ENCODE results near the gene HSPB7.

The HSPB7 gene

GRCh38 chr1:16019644-16020277 lies 1.9 kb upstream of the HSPB7 start:
- no peak for DNase-seq (ENCODE audit: low read depth, low spot score)
- Histone ChIP-seq H3K9ac (ENCODE audit: insufficient read length) (no peak overlapping the region), H3K4me3 (no peak overlapping the region), H3K27ac (no peak overlapping the region), H3K9me3 (ENCODE audit: low read depth, low read length) (no peaks in the 10 kb centered on the region), H3K36me3 (ENCODE audit: insufficient read depth, low read length) (no peaks in the 10 kb centered on the region)
- no peak for TF ChIP-seq POLR2AphosphoS5 (IDR thresholded peaks at IDR 0.05; ENCODE audit: borderline replicate concordance, low read depth, low read length)
- TF ChIP-seq FOXP2 (optimal IDR thresholded peaks at IDR 0.05; ENCODE audit: control extremely low read depth, extremely low read length, insufficient read depth) = no peak
- no peak for TF ChIP-seq EZH2 (IDR thresholded peaks at IDR 0.05)

DNA sequence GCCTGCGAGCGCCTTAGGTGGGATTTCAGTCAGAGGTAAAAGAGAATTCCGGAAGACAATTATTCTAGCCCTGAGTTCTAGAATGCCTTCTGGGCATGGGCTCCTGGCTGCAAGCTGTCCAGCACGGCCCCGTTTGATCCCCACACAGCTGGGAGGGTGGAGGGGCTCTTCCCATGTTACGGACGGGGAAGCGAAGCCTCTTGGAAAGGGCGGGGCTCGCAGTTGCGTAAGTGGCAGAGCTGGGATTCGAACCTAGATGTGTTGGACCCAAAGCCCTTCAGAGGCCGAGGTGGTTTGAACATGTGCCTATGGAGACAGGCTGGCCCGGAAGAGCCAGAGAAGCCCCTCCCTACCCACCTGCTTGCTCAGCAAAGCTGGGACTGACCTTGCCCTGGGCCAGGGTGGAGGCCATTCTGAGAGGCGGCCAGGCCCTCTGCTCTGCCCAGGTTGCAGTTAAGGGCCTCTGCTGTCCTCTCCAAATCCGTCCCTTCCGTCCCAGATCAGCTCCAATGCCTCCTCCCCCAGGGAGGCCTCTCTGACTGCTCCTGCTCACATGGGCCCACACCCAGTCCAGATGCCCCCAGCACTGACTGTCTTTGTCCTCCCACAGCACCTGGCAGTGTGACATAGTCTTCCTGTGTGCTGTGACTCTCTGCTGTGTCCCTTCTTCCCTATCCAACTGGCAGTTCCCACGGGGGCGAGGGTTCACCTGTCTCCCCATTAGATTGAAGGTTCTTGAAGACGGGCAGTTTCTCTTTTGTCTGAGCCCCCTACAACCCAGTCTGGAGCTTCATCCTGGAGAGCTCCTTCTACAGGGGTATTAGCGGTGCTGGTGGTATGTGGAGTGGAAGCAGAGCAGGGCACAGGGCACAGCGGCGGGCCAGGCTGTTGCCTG lies 1.2 kb upstream of the HSPB7 start:
- Histone ChIP-seq H3K9me3 (ENCODE audit: low read depth, low read length) (no peaks in the 10 kb centered on the region), H3K9ac (ENCODE audit: insufficient read length) (no peak overlapping the region), H3K36me3 (ENCODE audit: insufficient read depth, low read length) (no peaks in the 10 kb centered on the region), H3K4me3 (no peak overlapping the region), H3K27ac (no peak overlapping the region)
- TF ChIP-seq FOXP2 (optimal IDR thresholded peaks at IDR 0.05; ENCODE audit: control extremely low read depth, extremely low read length, insufficient read depth) (no peak), EZH2 (IDR thresholded peaks at IDR 0.05) (no peak), POLR2AphosphoS5 (IDR thresholded peaks at IDR 0.05; ENCODE audit: borderline replicate concordance, low read depth, low read length) (no peak)
- DNase-seq (ENCODE audit: low read depth, low spot score) = no peak

DNA sequence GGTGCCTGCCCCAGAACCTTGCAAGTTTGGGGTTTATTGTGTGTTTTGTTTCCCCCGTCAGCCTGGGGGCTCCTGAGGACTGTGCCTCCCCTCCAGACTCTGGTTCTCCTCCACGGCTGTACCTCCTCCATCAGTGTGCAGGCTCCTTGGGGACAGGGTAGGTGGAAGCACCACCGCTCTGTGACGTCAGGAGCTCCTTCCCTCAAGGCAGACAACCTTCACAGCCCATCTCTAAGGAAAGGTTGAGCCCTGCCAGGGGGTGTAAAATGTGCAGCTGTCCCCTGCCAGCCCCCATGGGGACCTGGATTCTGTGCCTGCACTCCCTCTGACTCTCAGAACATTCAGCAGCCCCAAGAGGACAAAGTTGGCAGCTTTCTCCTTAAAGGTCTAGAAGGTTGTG lies 465 bp upstream of the HSPB7 start:
- Histone ChIP-seq H3K27ac (no peak overlapping the region), H3K36me3 (ENCODE audit: insufficient read depth, low read length) (no peaks in the 10 kb centered on the region), H3K4me3 (no peak overlapping the region), H3K9me3 (ENCODE audit: low read depth, low read length) (no peaks in the 10 kb centered on the region), H3K9ac (ENCODE audit: insufficient read length) (no peak overlapping the region)
- TF ChIP-seq FOXP2 (optimal IDR thresholded peaks at IDR 0.05; ENCODE audit: control extremely low read depth, extremely low read length, insufficient read depth) (no peak), EZH2 (IDR thresholded peaks at IDR 0.05) (no peak), POLR2AphosphoS5 (IDR thresholded peaks at IDR 0.05; ENCODE audit: borderline replicate concordance, low read depth, low read length) (no peak)
- DNase-seq (ENCODE audit: low read depth, low spot score) = no peak

DNA sequence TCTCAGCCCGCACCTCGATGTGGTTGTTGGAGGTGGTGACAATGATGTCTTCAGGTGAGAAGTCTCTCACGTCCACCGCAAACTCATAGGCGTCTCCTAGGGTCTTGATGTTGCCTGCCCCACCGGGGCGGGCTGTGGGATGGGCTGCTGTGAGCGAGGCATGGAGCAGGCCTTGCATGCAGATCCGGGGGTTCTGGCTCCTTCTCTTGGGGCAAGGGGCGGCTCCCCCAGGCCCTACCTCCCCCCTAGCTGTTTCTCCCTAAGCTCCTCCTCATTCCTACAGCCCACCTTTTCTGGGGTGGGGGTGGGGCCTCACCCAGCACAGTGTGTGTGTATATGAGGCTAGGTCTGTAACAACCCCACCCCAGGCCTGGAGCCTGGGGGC lies 775 bp downstream of the HSPB7 start:
- Histone ChIP-seq H3K9me3 (ENCODE audit: low read depth, low read length) (no peaks in the 10 kb centered on the region), H3K27ac (no peak overlapping the region), H3K4me3 (no peak overlapping the region), H3K9ac (ENCODE audit: insufficient read length) (no peak overlapping the region), H3K36me3 (ENCODE audit: insufficient read depth, low read length) (no peaks in the 10 kb centered on the region)
- TF ChIP-seq EZH2 (IDR thresholded peaks at IDR 0.05) (no peak), POLR2AphosphoS5 (IDR thresholded peaks at IDR 0.05; ENCODE audit: borderline replicate concordance, low read depth, low read length) (no peak), FOXP2 (optimal IDR thresholded peaks at IDR 0.05; ENCODE audit: control extremely low read depth, extremely low read length, insufficient read depth) (no peak)
- no peak for DNase-seq (ENCODE audit: low read depth, low spot score)

DNA sequence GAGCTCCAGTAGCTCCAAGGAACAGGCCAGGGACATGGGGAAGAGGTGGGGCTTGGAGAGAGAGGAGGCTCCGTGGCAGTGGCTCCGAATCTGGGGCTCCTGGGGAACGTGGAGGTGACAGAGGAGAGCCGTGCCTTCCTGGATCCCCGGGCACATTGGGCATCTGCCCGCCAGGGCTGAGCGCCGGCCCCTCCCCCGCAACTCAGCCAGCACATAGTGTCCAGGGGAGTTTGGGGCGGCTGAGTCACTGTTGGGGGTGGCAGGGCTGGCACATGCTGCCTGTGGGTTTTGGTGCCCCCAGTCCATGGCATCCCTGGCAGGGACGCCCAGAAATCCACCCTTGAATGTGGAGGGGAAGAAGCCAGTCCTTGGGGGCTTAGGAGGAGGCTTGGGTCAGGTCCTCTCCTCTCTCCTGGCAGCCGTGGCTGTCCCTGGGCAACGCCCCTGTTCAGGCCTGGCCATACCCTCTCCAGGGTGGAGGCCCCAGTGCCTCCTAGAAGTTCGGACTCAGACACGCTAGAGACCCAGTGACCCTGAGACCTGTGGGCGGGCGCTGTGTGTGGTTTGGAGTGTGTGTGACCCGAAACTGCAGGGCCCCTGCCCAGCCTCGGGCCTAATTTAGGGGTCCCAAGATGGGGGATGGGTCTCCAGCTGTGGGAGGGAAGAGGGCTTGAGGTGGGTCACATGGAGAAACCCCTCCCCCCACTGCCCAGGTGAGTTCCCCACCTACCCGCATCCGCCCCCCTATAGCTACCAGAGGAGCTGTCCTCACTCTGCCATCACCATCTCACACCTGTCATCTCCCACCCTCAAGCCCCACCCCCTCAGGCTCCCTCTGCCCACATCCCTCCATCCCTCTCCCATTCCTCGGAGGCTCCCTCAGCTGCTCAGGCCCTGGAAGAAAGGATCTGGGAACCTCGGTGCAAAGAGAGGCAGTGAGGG lies 1.6 kb downstream of the HSPB7 start:
- H3K9ac ChIP-seq (ENCODE audit: insufficient read length) = no peak overlapping the region
- DNase-seq (ENCODE audit: low read depth, low spot score) = no peak
- no peaks in the 10 kb centered on the region for H3K36me3 ChIP-seq (ENCODE audit: insufficient read depth, low read length)
- TF ChIP-seq EZH2 (IDR thresholded peaks at IDR 0.05) = no peak
- TF ChIP-seq POLR2AphosphoS5 (IDR thresholded peaks at IDR 0.05; ENCODE audit: borderline replicate concordance, low read depth, low read length) = no peak
- no peak for TF ChIP-seq FOXP2 (optimal IDR thresholded peaks at IDR 0.05; ENCODE audit: control extremely low read depth, extremely low read length, insufficient read depth)
- H3K27ac ChIP-seq = no peak overlapping the region
- H3K9me3 ChIP-seq (ENCODE audit: low read depth, low read length) = no peaks in the 10 kb centered on the region
- H3K4me3 ChIP-seq = no peak overlapping the region

DNA sequence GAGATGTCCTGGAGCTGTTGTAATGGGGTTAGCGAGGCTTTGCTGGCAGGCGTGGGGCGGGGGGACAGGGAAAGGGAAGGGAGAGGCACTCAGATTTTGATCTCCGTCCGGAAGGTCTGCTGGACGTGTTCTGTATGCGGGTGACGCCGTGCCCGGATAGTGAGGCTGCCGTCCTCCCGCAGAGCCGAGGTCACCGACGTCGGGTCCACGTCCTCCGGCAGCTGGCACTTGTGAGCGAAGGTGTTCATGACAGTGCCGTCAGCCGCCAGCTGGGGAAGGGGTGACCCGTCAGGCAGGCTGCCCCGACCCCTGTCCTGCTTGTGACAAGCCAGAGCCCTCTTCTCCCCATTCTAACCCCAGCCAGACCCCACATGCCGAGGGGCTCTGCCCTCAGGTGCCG lies 2.4 kb downstream of the HSPB7 start:
- no peaks in the 10 kb centered on the region for H3K9me3 ChIP-seq (ENCODE audit: low read depth, low read length)
- H3K4me3 ChIP-seq = no peak overlapping the region
- no peak overlapping the region for H3K27ac ChIP-seq
- H3K36me3 ChIP-seq (ENCODE audit: insufficient read depth, low read length) = no peaks in the 10 kb centered on the region
- no peak for DNase-seq (ENCODE audit: low read depth, low spot score)
- H3K9ac ChIP-seq (ENCODE audit: insufficient read length) = no peak overlapping the region
- TF ChIP-seq EZH2 (IDR thresholded peaks at IDR 0.05) (no peak), POLR2AphosphoS5 (IDR thresholded peaks at IDR 0.05; ENCODE audit: borderline replicate concordance, low read depth, low read length) (no peak), FOXP2 (optimal IDR thresholded peaks at IDR 0.05; ENCODE audit: control extremely low read depth, extremely low read length, insufficient read depth) (no peak)

GRCh38 chr1:16014509-16015482 lies 3.0 kb downstream of the HSPB7 start:
- H3K4me3 ChIP-seq = no peak overlapping the region
- DNase-seq (ENCODE audit: low read depth, low spot score) = no peak
- no peak for TF ChIP-seq FOXP2 (optimal IDR thresholded peaks at IDR 0.05; ENCODE audit: control extremely low read depth, extremely low read length, insufficient read depth)
- no peak for TF ChIP-seq EZH2 (IDR thresholded peaks at IDR 0.05)
- no peak for TF ChIP-seq POLR2AphosphoS5 (IDR thresholded peaks at IDR 0.05; ENCODE audit: borderline replicate concordance, low read depth, low read length)
- no peaks in the 10 kb centered on the region for H3K9me3 ChIP-seq (ENCODE audit: low read depth, low read length)
- no peaks in the 10 kb centered on the region for H3K36me3 ChIP-seq (ENCODE audit: insufficient read depth, low read length)
- no peak overlapping the region for H3K9ac ChIP-seq (ENCODE audit: insufficient read length)
- H3K27ac ChIP-seq = no peak overlapping the region
